Cardiac muscle cell (in vitro differentiated cells and primary cell): Measurements from ENCODE around the gene MTMR3. TPM values are rescaled to one million over a fixed set of nuclear protein-coding genes. Genes with fewer than 3 reads are reported as not detected.

Source experiments
- DNase-seq, 2 donors: peaks; one replicate each; pipeline versions ENCODE4 v3.0.0 to v3.0.0-alpha.2; 2010 to 2017; ENCODE audit warnings: low read depth in 1 of 2, low spot score in 1 of 2
- H3K27ac ChIP-seq: fragments of 200-600 bp; sonication (generic); 2 replicates; pipeline ENCODE4 v1.5.1; 2016
- H3K27me3 ChIP-seq: fragments of 200-600 bp; sonication (generic); 2 replicates; pipeline ENCODE4 v1.6.0; 2016; ENCODE audit warnings: control low read depth
- H3K36me3 ChIP-seq: fragments of 200-600 bp; sonication (generic); 2 replicates; pipeline ENCODE4 v1.5.1; 2016; ENCODE audit warnings: control low read depth
- H3K4me1 ChIP-seq: fragments of 200-600 bp; sonication (generic); 2 replicates; pipeline ENCODE4 v1.8.1; 2017; ENCODE audit warnings: low read depth, mild to moderate bottlenecking, mixed run types
- H3K4me3 ChIP-seq: fragments of 200-600 bp; sonication (generic); 2 replicates; pipeline ENCODE4 v1.5.1; 2016; ENCODE audit warnings: mild to moderate bottlenecking
- H3K9me3 ChIP-seq: fragments of 200-600 bp; sonication (generic); 2 replicates; pipeline ENCODE4 v1.5.1; 2017; ENCODE audit warnings: low read depth, mild to moderate bottlenecking, control low read depth
- polyA plus RNA-seq: library from polyadenylated mRNA; unstranded; fragments of >200 nt; fragmentation: Nextera tagmentation; extraction: Ambion mirVana; gene quantifications from 2 replicates; pipeline ENCODE4 v1.2.1, GENCODE V29; 2016
- total RNA-seq: library from RNA; depleted of rRNA; stranded (reverse); fragments of >200 nt; gene quantifications from 2 replicates; pipeline ENCODE4 v1.2.3, GENCODE V29; 2016
- TF ChIP-seq, protein P1 (sequence below): IDR thresholded peaks from 2 replicates; pipeline ENCODE4 v1.5.1; 2012; ENCODE audit warnings: low read depth, mild to moderate bottlenecking, low read length

MTMR3 gene
- total and polyA plus RNA-seq, 2 experiments from 2014 or later = 10.1 to 22.0 TPM

DNA sequence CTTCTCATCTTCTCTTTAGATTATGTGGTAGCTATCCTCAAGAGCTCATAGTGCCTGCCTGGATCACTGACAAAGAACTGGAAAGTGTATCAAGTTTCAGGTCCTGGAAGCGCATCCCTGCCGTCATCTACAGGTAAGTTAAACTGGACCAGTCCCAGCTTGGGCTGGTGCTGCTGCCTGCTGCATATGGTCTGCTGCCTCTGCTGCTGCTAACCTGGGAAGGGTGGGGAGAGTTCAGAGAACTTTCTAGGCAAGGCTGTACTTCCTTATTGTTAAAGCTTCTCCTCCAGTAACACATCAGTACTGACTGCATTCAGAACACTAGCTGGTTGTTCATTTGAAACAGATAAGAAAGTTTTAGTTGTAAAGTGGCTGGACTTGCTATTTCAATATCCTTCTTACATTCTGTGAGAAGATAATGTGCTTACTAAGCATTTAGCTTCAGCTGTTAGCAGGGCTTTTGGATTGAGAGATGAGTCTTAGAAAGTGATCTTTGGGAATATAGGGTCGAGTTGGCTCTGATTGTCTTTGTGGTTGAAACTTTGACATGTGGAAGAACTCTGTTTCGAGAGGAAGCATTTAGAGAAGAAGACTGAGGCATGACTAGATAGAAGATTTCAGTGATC lies 120.0 kb downstream of the MTMR3 start:
- DNase-seq = no peak
- no peaks in the 10 kb centered on the region for H3K27me3 ChIP-seq
- no peak overlapping the region for H3K4me3 ChIP-seq
- TF ChIP-seq, protein P1, sequence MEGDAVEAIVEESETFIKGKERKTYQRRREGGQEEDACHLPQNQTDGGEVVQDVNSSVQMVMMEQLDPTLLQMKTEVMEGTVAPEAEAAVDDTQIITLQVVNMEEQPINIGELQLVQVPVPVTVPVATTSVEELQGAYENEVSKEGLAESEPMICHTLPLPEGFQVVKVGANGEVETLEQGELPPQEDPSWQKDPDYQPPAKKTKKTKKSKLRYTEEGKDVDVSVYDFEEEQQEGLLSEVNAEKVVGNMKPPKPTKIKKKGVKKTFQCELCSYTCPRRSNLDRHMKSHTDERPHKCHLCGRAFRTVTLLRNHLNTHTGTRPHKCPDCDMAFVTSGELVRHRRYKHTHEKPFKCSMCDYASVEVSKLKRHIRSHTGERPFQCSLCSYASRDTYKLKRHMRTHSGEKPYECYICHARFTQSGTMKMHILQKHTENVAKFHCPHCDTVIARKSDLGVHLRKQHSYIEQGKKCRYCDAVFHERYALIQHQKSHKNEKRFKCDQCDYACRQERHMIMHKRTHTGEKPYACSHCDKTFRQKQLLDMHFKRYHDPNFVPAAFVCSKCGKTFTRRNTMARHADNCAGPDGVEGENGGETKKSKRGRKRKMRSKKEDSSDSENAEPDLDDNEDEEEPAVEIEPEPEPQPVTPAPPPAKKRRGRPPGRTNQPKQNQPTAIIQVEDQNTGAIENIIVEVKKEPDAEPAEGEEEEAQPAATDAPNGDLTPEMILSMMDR = no peak
- peaks cover 11% of the 10 kb centered on the region for H3K36me3 ChIP-seq
- H3K4me1 ChIP-seq = no peaks in the 10 kb centered on the region
- no peak overlapping the region for H3K27ac ChIP-seq
- H3K9me3 ChIP-seq = no peaks in the 10 kb centered on the region

DNA sequence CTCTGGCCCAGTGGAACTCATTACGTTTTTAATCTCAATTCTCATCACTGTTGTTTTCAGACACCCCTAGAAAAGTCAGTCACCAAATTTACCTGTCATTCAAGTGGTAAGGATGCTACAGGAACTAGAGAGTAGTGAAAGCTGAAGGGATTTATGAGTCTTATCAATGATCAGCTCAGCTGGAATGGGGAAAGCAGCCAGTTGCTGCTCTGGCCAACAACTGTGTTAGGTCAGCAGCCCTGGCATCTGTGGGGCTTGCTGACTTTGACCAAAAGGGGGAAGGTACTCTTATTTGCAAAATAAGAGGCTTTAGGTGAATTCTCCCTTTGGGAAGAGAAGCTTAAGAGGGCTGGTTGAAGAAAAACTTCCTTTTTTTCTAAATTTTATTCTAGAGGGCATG lies 121.1 kb downstream of the MTMR3 start:
- H3K9me3 ChIP-seq = no peaks in the 10 kb centered on the region
- TF ChIP-seq, protein P1 = no peak
- no peak overlapping the region for H3K27ac ChIP-seq
- no peak overlapping the region for H3K4me3 ChIP-seq
- H3K27me3 ChIP-seq = no peaks in the 10 kb centered on the region
- peaks cover 11% of the 10 kb centered on the region for H3K36me3 ChIP-seq
- H3K4me1 ChIP-seq = no peaks in the 10 kb centered on the region
- no peak for DNase-seq

DNA sequence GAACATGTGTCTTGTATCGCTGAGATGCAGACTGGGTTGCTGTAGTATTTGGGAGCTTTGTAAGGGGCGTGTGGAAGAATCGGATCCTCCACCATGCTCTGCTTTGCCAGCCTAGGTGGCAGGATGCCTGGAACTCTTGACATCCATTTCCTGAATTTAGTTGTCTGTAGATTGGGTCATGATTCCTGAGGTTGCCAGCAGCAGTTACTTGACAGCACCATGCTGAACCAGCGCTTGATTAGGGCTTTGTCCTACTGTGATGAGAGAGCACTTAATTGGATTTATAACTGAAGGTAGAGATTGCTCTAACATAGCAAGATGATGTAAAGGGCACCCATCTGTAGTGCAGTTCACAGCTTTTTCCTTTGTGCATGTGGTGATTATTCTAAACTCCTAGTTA lies 121.7 kb downstream of the MTMR3 start:
- Histone ChIP-seq H3K36me3 (peaks cover 11% of the 10 kb centered on the region), H3K4me1 (no peaks in the 10 kb centered on the region), H3K4me3 (no peak overlapping the region), H3K9me3 (no peaks in the 10 kb centered on the region), H3K27ac (no peak overlapping the region), H3K27me3 (no peaks in the 10 kb centered on the region)
- TF ChIP-seq, protein P1 = no peak
- no peak for DNase-seq

DNA sequence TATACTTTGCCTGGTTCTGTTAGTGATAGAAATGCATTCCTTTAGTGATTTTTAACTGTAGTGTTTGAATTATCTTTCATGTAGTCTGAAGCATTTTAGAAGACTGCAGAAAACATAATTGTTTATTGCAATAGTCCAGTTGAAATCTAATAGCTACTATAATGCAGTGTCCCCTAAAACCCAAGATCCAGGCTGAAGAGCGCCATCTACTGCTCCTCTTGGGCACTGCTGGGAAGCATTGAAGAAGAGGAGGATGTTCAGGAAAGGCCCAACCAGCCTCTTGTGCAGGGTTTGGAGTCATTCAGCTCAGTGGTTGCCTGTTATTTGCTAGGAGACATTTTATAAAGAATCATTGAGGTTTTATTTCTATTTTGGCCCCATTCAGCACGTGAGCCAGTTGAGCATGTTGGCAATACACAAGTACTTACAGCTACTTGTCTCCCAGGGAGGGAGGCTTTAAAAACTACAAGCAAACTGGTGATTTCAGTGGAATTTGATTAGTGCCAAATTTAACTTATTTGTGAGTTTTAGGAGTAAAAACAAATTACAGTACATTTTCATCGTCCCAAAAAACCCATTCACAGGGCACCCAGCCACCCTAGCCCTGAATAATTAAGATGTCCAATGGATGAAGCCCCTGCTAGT lies 122.4 kb downstream of the MTMR3 start:
- Histone ChIP-seq H3K27me3 (no peaks in the 10 kb centered on the region), H3K36me3 (peaks cover 13% of the 10 kb centered on the region), H3K4me3 (no peak overlapping the region), H3K27ac (no peak overlapping the region), H3K4me1 (no peaks in the 10 kb centered on the region), H3K9me3 (no peaks in the 10 kb centered on the region)
- TF ChIP-seq, protein P1 = peak; percentile 99
- peak; percentile 69 to 80 for DNase-seq

DNA sequence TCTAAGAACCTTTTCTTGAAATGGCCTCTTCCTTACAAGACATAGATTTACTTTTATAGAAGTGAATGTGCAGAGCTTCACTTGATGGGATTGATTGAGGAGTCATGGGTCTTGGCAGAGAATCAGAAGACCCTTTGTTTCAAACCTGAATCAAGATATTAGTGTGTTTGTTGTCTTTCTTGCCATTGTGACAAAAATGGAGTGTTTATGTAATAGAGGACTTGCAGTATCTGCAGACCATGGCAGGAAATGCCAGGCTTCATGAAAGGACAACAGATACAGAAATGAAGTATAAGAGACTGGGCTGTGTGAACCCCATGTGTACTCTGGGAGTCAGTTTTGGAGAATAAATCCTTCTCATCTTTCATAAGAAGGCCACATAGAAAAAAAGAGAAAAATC lies 124.4 kb downstream of the MTMR3 start:
- H3K27ac ChIP-seq = no peak overlapping the region
- H3K36me3 ChIP-seq = peaks cover 14% of the 10 kb centered on the region
- DNase-seq = no peak
- H3K4me3 ChIP-seq = no peak overlapping the region
- H3K9me3 ChIP-seq = no peaks in the 10 kb centered on the region
- no peaks in the 10 kb centered on the region for H3K4me1 ChIP-seq
- no peaks in the 10 kb centered on the region for H3K27me3 ChIP-seq
- TF ChIP-seq, protein P1 = no peak
